Activated CD4-positive, alpha-beta T cell treated with anti-CD3 and anti-CD28 coated beads, Interleukin-2, amount 50 U/mL, for 4 hours (primary cell): Measurements from ENCODE around the gene NFATC4.
"Not testable (repeated sequence)": the region's sequence is repeated elsewhere in the genome, so short reads cannot be mapped to it uniquely, and the experiment has no call there.

Experiments
- DNase-seq, 2 experiments: peaks; one replicate each; pipeline ENCODE4 v3.0.0-alpha.2; 2020

NFATC4 gene

GRCh38 chr14:24339284-24340151 lies 28.5 kb upstream of the NFATC4 start, which contains the start of gene RIPK3:
Gene RIPK3, minus strand, starts transcription at chr14:24339991. Its CDS starts 165 bp downstream, at chr14:24339826.
- peak; percentile 67 to 68 for DNase-seq

DNA sequence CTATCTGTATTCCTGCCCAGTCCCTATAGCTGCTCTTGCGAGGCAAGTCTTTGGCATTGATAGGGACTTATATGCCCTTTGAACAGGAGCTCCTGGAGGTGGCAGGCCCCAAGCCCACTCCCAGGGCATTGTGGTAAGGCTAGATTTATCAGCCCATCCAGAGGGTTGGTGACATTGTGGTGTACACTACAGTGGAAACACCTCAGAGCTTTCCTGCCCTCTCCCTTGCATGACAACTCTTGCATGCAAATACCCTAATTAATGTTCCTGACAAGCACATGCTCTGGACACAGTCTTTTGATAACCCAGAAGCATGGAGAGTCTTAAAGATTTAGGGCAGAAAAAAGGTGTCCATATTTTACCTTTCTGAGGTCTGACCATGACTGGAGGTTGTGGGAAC lies 27.4 kb upstream of the NFATC4 start:
- DNase-seq, result no peak

DNA sequence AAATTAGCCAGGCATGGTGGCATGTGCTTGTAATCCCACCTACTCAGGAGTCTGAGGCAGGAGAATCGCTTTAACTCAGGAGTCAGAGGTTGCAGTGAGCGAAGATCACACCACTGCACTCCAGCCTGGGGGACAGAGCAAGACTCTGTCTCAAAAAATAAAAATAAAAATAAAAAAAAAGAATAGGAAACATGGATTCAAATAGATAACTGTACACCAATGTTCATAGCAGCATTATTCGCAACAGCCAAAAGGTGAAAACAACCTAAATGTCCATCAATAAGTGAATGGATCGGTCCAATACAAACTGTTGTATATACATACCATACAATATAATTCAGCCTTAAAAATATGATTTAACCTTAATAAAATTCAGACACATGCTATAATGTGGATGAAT lies 25.1 kb upstream of the NFATC4 start:
- no peak for DNase-seq

DNA sequence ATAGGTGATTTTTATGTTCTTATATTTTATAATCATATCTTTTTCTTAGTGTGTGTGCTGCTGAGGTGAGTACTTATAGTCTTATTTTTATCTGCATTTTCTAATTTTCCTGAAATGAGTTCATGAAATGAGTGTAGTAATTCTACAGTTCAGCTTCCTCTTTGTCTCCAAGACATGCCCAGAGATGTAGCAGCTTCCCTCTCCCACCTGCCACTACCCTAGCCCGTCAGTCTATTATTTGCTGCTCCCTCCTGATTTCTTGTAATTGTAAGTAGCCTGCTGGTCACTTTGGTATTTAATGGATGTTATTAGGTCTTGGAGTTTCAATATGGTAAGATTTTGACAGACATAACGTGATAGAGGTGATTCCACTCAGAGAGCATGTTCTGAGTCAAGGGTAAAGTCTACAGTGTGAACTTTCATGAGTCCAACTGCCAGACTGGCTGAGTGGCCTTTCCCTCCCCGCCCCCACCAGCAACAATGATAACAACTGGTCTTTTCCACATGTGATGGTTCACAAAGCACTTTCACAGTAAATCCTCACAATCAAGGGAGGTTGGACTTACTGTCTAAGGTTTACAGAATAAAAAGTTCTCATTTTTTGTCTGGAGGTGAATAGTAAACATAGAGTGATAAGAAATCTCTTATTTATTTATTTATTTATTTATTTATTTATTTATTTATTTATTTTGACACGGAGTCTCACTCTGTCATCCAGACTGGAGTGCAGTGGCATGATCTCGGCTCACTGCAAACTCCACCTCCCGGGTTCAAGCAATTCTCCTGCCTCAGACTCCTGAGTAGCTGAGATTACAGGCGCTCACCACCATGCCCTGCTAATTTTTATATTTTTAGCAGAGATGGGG lies 24.0 kb upstream of the NFATC4 start:
- DNase-seq, result no peak

DNA sequence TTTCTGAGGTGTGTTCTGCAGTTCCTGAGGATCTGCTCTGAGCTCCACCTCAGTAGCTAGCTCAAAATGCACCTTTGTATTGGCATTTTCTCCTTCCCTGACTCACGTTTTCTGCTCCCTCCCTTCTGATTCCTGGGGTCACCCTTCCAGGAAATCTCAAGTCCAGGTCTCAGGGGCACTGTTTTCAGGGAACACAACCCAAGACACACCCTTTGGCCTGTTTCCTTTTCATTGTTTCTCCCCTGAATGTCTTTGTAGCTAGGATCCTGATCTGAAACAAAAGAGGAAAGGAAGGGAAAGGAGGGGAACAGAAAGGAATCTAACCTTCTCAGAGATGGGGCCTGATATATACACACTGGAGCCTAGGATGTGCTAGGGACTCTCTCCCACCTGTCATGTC lies 20.9 kb upstream of the NFATC4 start:
- DNase-seq, result no peak

GRCh38 chr14:24348186-24348585 lies 19.8 kb upstream of the NFATC4 start:
- DNase-seq, result no peak

DNA sequence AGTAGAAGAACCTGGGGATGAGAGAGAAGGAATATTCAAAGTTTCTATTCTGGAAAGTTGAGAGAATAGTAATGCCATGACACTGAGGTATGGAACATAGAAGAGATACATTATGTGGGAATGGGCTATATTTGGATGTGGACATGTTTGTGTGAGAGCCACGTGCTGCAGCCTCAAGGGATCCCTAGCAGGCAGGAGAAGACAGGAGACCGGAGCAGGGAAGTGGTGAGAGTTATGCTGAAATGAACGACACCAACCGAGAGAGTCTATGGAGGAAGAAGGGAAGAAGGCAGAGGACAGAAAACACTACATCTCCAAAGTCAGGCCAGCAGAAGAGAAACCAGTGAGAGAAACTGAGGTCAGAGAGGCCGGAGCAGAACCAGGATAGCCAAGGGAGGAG lies 18.2 kb upstream of the NFATC4 start:
- no peak for DNase-seq

- no peak for DNase-seq
Observed at GRCh38 chr14:24351517-24351916, 16.5 kb upstream of the NFATC4 start.

DNA sequence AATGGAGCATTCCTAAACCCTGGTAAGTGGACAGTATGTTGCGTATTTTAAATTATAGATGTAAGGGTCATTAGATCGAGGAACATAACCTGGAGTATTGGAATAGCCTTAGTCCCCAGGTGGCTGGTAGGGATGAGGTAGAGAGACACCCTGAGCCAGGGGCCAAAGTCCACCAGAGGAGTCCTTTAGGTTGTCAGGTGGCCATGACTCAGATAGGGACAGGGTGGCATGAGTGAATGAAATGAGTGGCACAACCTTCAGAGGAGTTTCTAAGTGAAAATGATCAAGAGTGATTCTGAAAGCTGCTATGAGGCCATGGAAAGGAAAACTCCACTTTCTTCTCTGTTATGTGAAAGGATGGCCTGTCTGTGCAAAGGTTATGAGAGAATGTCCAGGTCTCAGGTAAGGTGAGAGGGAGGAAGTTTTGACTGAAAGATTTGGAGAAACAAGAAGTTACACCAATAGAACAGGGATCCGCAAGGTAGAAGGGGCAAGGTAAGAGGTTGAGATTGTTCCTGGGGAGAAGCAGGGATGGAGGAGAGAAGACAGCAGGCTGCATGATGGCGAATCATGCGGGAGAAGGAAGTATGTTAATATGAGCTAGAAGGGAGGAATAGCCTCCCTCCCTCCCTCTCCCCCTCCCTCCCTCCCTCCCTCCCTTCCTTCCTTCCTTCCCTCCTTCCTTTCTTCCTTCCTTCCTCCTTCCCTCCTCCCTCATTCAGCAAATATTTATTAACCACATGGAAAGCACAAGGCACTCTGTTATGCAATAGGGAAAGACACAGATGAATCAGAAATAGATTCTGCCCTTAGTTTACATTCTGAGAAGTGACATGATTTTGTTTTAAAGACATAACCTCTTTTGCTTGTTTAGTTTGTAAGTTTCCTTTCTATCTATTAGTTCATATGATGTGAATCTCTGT lies 14.2 kb upstream of the NFATC4 start:
- DNase-seq, result no peak

GRCh38 chr14:24354482-24354825 lies 13.5 kb upstream of the NFATC4 start:
- DNase-seq, result not testable (repeated sequence)

DNA sequence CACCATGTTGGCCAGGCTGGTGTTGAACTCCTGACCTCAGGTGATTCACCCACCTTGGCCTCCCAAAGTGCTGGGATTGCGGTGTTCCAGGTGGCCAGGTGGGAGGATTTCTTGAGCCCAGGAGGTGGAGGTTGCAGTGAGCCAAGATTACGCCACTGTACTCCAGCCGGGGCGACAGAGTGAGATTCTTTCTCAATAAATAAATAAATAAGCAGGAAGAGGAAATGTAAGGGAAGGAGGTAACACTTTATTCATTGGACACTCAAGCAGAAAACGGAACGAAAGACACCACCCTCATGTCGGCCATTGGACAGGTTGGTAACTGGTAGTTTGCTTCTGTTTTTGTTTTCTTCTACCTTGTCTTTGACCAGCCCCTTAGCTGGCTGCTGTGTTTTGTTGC lies 13.0 kb upstream of the NFATC4 start:
- DNase-seq, result no peak

DNA sequence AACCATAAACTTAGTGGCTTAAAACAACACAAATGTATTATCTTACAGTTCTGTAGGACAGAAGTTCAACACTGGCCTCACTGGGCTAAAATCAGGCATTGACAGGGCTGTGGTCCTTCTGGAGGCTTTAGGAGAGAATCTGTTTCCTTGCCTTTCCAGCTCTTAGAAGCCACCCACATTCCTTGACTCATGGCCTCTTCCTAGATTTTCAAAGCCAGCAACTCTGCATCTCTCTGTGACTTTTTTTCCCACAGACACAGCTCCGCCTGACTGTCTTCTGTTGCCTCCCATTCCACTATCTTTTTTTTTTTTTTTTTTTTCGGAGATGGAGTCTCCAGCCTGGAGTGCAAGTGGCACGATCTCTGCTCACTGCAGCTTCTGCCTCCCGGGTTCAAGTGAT lies 11.8 kb upstream of the NFATC4 start:
- DNase-seq, result no peak

DNA sequence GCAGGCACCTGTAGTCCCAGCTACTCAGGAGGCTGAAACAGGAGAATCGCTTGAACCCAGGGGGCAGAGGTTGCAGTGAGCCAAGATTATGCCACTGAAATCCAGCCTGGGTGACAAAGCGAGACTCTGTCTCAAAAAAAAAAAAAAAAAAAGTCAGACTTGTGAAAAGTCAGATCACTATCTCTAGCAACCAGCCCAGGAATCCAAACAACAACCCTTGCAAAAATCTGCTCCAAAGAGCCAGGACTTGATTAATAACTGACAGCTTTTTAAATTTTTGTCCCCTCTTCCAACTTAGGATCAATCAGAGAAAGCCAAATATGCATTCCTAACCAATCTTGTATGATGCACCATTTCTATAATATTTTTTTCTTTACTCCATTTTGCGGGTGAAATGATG lies 7.7 kb upstream of the NFATC4 start:
- no peak for DNase-seq

- no peak for DNase-seq
Observed at GRCh38 chr14:24361326-24361725, 6.7 kb upstream of the NFATC4 start.

DNA sequence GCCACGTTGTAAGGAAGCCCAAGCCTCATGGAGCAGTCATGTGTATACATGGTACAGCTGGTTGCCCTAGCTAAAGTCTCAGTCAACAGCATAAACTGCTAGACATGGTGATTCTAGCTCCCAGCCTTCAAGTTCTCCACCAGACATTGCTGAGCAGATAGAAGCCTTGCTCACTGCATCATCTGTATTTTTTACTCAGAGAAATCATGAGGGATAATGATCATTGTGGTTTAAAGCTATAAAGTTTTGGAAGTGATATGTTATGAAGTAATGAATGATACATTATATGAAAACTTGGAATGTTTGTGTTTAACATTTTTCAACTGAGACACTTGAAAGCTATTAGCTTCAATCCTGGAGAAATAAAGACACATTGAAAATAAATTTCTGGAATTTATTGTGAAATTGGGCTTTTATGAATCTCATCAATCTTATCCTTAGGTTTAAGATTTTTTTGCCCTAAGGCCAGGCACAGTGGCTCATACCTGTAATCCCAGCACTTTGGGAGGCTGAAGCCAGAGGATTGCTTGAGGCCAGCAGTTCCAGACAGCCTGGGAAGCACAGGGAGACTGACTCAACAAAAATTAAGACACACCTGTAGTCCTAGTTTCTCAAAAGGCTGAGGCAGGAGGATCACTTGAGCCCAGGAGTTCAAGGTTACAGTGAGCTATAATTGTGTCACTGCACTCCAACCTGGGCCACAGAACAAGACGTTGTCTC lies 5.6 kb upstream of the NFATC4 start:
- no peak for DNase-seq

- no peak for DNase-seq
Observed at GRCh38 chr14:24363401-24363800, 4.6 kb upstream of the NFATC4 start.

- DNase-seq, result no peak
Observed at GRCh38 chr14:24364841-24365240, 3.1 kb upstream of the NFATC4 start.

DNA sequence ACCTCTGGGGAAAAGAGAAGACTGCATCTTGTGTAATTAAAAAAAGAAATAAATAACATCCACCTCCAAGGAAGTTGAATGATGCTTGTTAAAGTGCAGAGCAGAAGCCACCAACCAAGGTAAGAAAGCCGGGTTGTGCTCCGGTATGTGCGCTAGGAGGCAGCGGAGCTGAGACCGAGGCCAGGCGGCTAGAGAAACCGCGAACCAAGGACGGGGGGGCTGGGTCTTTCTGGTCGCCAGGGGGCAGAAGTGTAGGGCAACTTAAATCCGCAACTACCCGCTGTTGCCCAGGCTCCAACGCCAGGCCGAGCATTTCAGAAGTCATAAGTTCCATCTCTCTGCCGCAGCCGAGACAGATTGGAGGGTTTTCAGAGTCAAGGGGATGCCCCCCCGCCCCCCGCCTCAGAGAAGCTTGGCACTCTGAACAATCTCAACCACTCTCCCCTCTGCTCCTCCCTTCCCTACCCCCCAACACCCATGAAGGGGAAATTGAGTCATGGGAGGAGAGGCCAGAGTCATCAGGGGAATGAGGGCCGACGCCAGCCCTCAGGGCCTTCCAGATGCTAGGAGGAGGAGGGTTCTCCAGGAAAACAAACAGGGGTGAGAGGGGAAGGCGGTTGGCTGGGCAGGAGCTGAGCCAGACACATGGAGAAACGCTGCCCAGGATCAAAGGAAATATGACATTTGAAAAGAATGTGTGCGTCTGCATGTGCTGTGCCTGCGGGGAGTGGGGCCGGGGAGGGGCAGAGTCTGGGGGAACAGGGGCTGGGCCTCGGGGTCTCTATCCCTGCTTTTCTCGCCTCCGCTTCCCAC lies 2.2 kb upstream of the NFATC4 start:
- DNase-seq, result peak; percentile 42 to 51

DNA sequence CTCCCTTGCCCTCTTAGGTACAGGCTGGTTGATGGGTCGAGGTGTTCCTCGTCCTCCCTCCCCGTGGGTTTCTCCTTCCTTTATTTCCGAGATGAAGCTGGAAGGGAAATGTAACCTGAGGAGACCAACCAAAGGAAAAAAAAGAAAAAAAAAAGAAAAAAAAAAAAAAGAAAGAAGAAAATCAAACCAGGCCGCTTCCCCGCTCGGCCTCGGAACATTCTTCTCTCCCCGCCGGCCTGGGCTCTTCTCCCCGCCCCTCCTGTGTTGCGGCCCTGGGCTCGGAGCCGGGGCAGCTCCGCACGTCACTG lies 1.6 kb upstream of the NFATC4 start:
- DNase-seq, result no peak

DNA sequence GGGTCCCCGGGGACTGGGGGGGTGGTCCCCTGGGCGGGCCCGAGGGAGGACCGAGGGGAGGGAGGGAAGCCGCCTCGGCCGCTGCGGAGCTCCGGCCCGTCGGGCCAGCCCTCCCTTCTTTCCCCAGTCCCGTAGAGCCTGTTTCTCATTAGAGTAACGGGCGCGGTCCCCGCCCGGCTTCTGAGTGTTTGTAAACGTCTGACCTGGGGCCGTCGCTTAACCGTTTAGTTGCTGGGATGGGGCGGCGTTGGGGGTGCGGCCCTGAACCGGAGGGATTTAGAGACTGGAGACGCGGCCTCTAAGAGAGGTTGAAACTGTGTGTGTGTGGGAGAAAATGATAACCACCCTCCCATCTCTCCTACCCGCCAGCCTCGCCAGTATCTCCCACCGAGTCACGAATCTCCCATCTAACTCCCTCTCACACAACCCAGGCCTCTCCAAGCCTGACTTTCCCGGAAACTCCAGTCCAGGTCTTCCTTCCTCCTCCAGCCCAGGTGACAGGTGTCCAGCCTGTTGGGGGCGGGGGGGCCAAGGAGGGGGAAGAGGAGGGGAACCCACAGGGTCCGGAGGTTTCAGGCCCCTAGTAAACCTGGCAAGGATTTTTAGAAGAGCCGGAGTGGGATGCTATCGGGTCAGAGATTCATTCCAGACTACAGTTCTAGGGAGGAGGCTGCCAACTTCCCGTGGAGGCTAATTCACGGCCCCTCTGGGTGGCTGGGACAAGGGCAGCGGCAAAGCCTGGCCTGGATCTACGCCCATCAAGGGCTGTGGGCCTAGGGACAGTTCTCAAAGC lies 1.1 kb upstream of the NFATC4 start:
- no peak for DNase-seq

DNA sequence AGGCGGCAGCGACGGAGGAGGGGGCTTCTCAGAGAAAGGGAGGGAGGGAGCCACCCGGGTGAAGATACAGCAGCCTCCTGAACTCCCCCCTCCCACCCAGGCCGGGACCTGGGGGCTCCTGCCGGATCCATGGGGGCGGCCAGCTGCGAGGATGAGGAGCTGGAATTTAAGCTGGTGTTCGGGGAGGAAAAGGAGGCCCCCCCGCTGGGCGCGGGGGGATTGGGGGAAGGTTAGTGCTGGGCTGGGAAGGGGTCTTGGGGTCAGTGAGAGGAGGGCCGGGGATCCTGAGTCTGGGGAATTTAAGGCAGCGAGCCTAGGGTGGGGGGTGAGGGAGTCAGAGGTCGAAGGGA lies 203 bp downstream of the NFATC4 start:
- DNase-seq, result no peak
